HG03469 (cell line): ENCODE data around the gene GPC6.

Experiments
- ATAC-seq: cut with Tn5 transposase; IDR thresholded peaks from one replicate; pipeline ENCODE4 v1.9.1; 2021; ENCODE audit warnings: mild to moderate bottlenecking, moderate library complexity, moderate number of reproducible peaks; ENCODE audit not compliant: unreplicated experiment

Gene GPC6

GRCh38 chr13:93766719-93767118 lies 540.1 kb downstream of the GPC6 start:
- no peak for ATAC-seq

DNA sequence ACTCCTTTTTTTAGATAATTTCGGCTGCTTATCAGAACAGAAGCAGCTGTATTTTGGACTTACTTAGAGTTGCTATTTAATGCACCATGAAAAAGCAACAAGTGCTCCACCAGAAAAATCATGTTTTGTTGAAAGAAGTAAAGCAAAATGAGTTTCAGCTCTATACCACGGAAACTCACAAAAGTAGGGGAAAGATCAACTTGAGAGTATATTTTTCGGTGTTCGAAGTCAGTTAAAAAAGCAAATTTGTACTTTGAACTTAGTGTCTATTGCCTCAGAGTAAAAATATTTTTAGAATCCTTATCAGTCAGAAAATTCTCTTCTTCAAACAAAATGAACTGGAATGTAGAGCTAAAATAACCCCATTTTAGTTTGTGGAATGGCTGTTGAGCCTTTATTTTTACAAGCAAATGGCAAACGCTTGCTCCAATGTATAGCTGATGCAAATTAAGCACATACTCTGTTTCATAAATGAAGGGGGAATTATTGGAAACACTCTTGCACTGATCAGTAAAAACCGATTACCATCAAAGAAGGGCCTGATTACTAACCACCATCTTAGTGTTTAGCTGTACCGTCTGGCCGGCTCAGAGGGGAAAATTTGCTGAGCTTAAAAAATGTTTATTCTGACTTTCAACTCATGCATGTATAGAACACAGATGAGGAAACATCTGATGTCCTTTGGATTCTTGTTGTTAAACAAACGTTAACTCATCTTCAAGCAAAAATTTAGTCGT lies 540.7 kb downstream of the GPC6 start:
- ATAC-seq: no peak

- ATAC-seq: no peak
Observed at GRCh38 chr13:93767917-93768409, 541.4 kb downstream of the GPC6 start.

- no peak for ATAC-seq
Observed at GRCh38 chr13:93769101-93769500, 542.5 kb downstream of the GPC6 start.

GRCh38 chr13:93769607-93770006 lies 543.0 kb downstream of the GPC6 start:
- ATAC-seq: no peak

DNA sequence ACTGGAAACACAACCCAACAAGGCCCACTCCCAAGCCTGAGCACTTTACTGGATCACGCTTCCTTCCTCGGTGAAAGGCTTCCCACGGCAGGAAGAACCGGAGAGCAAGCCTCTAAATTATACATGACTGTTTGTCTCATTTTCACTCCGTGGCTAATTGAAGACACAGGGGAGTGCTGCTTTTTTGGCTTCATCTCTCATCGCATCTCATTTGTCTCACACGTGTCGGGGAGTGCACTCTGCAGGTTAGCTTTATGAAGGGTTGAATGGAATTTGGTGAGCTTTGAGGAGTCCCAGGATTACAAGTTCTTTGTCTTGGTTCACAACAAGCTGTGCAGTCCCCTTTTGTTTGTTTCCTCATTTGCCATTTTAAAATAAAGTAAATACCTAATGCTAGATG lies 544.6 kb downstream of the GPC6 start:
- no peak for ATAC-seq

GRCh38 chr13:93771782-93772181 lies 545.2 kb downstream of the GPC6 start:
- no peak for ATAC-seq

- no peak for ATAC-seq
Observed at GRCh38 chr13:93774506-93774905, 547.9 kb downstream of the GPC6 start.

GRCh38 chr13:93775027-93775426 lies 548.4 kb downstream of the GPC6 start:
- ATAC-seq: no peak

- no peak for ATAC-seq
Observed at GRCh38 chr13:93775507-93776108, 549.0 kb downstream of the GPC6 start.

DNA sequence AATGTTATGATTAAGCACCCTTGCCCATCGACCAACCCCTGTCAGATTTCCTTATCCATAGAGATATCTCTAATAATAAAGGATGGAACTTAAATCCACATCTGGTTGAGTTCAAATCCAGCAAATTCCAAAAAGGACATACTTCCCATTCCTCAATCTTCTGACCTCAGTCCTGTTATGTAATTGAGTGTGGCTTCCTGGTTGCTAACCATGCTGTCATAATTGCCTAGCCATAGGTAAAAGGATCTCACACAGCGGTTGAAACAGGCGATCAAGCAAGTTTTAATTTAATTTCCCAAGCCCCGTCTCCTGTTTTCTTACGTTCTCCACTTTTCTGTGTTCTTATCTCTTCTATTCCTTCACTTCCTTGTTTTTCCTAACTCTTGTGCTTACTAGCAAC lies 550.3 kb downstream of the GPC6 start:
- no peak for ATAC-seq

- ATAC-seq: no peak
Observed at GRCh38 chr13:93777504-93777903, 550.9 kb downstream of the GPC6 start.

DNA sequence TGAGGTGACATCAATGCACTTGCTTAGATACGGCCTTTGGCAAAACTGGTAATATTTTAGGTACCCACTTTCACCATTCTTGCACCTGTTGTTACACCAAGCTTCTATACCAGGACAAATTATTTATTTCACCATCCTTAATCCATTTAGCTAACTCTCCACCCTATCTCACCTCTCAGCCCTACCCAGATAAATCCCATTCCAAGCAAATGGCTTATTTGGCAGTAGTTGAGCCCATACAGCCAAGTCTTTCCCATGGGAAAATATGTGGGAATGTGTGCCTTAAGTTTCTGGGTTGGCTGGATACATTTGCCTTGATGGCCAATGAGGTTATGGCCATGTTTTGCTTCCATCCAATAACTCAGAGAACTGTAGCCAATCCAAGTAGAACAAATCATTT lies 551.9 kb downstream of the GPC6 start:
- no peak for ATAC-seq

DNA sequence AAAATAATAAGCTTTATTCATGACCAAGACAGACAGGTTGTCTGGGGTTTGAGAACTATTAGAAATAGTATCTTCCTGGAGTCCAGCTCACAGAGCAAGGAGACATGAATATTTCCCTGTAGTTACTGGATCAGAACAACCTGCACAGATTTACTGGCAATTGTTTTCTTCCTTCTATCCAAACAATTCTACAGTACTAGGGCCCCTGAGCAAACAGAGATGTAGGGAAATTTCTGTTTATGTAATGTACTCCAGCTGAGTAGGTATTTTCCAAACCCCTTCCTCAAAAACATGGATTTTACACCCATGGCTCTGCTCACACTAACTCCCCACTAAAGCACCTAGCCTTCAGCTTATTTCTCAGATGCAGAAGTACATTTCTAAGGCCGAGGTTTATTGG lies 557.6 kb downstream of the GPC6 start:
- no peak for ATAC-seq

- no peak for ATAC-seq
Observed at GRCh38 chr13:93786846-93787489, 560.4 kb downstream of the GPC6 start.

GRCh38 chr13:93788456-93788855 lies 561.8 kb downstream of the GPC6 start:
- ATAC-seq: no peak

GRCh38 chr13:93789058-93789457 lies 562.5 kb downstream of the GPC6 start:
- ATAC-seq: no peak

DNA sequence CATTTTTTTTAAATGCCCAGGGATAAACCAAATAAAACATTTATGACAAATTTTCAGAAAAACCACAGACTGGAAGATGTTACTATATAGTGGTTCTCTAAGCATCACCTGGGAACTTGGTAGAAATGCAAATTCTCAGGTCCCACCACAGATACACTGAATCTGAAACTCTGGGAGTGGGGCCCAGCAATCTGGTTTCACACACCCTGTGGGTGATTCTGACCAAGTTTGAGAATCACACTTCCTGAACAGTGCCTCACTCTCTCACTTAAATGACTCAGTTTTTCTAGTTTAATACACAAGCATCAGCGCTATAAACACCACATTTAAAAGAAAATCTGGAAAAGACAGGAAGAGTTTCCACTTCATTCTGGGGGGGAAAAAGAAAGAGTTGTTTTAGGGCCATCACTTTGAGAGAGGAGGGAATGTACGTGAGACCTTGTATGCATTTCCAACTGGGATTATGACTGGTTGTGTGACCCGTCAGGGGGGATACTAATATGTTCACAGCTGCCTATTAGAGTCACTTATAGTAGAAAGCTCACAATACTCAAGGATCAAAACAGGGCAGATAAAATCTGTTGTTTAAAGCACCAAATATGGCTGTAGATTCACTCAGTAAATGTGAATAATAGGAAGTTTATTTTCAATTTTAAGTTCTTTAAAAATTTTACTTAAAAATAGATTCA lies 567.7 kb downstream of the GPC6 start:
- ATAC-seq: peak; percentile 81

DNA sequence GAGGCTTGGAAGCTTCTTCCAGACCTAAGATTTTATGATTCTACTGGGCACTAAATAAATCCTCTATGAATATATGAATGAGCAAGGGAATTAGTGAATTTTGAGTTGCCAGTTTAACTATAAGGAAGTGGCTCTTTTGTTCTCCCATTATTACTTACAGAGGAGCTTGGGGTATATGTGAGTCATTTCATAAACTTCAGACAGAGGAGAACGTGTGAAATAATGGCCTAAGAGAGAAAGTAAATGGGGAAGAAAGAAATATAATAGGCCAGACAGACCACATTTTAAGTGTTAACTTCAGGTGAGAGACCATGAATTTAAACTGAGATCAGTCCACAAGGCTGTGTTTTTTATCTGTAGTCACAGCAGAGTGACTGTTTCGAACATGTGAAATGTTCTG lies 570.9 kb downstream of the GPC6 start:
- peak; percentile 53 for ATAC-seq

- ATAC-seq: no peak
Observed at GRCh38 chr13:93800342-93800741, 573.7 kb downstream of the GPC6 start.

- ATAC-seq: no peak
Observed at GRCh38 chr13:93805736-93806135, 579.1 kb downstream of the GPC6 start.
